B cell (primary cell): ENCODE data around the gene BBC3. TPM values are rescaled to one million over a fixed set of nuclear protein-coding genes. Genes with fewer than 3 reads are reported as not detected.
A peak's percentile ranks its signal among the peaks of the same experiment; 100 is the strongest.

Experiments used
- ATAC-seq: fragments of 200-7000 bp; cut with Tn5 transposase; one replicate; pipeline ENCODE4 v1.10.0; 2021; ENCODE audit warnings: low read depth, mild to moderate bottlenecking, moderate number of reproducible peaks, moderate library complexity
- CTCF ChIA-PET: fragments of 350-600 bp; sonication (Branson Sonifier 250); formaldehyde crosslinking; loops from one replicate; lab custom pipeline; 2021; ENCODE audit warnings: antibody characterized with exemption, inconsistent platforms; lab: Charles Lee
- POLR2A ChIA-PET: fragments of 350-600 bp; sonication (Branson Sonifier 250); formaldehyde crosslinking; loops from one replicate; lab custom pipeline; 2021; ENCODE audit warnings: antibody characterized with exemption; lab: Charles Lee
- DNase-seq: peaks from one replicate; pipeline ENCODE4 v3.0.0; 2013
- H2AFZ ChIP-seq: 2 replicates; pipeline ENCODE4 v1.6.1; 2012; ENCODE audit warnings: mild to moderate bottlenecking, low read depth, low read length; ENCODE audit not compliant: insufficient read depth, poor library complexity, severe bottlenecking
- H3K27ac ChIP-seq, 2 donors: 1 replicate in 1 of 2; 2 replicates in 1 of 2; pipeline ENCODE4 v1.5.1; 2012 to 2013; ENCODE audit warnings: low read length in 2 of 2, mild to moderate bottlenecking in 2 of 2, moderate library complexity in 1 of 2
- H3K27me3 ChIP-seq, 4 experiments: fragments of 200-600 bp in 1 of 4; sonication (generic) in 1 of 4; replicated peaks in 1 of 4; 1 replicate in 2 of 4; 2 replicates in 2 of 4; pipeline versions ENCODE4 v1.6.1 to v1.7.0; 2013 to 2016; ENCODE audit warnings: low read length in 3 of 4, mild to moderate bottlenecking in 2 of 4, mixed read lengths in 1 of 4, moderate library complexity in 1 of 4; ENCODE audit not compliant: insufficient read depth in 4 of 4, control insufficient read depth in 3 of 4; ENCODE audit errors: control extremely low read depth in 1 of 4
- H3K36me3 ChIP-seq, 2 experiments: replicated peaks in 1 of 2; 1 replicate in 1 of 2; 2 replicates in 1 of 2; pipeline versions ENCODE4 v1.6.1 to v1.7.1; 2013; ENCODE audit warnings: low read length in 1 of 2; ENCODE audit not compliant: insufficient read depth in 2 of 2, control insufficient read depth in 1 of 2; ENCODE audit errors: control extremely low read depth in 1 of 2, extremely low read depth in 1 of 2
- H3K4me1 ChIP-seq, 2 donors: fragments of 200-600 bp in 1 of 2; sonication (generic) in 1 of 2; 1 replicate in 1 of 2; 2 replicates in 1 of 2; pipeline versions ENCODE4 v1.5.1 to v1.6.1; 2013 to 2017; ENCODE audit warnings: low read length in 2 of 2; ENCODE audit not compliant: control insufficient read depth in 2 of 2, insufficient read depth in 2 of 2
- H3K4me2 ChIP-seq: replicated peaks from 2 replicates; pipeline ENCODE3; 2012; ENCODE audit warnings: mild to moderate bottlenecking, low read depth, low read length; ENCODE audit not compliant: poor library complexity, severe bottlenecking
- H3K4me3 ChIP-seq, 5 experiments: fragments of 200-600 bp in 1 of 5; sonication (generic) in 1 of 5; 1 replicate in 3 of 5; 2 replicates in 2 of 5; pipeline versions ENCODE4 v1.5.1 to v1.7.0; 2011 to 2016; ENCODE audit warnings: low read length in 4 of 5, mild to moderate bottlenecking in 4 of 5, low read depth in 2 of 5, control low read depth in 1 of 5, moderate library complexity in 1 of 5; ENCODE audit not compliant: insufficient read depth in 1 of 5; ENCODE audit errors: control extremely low read depth in 1 of 5, extremely low read depth in 1 of 5
- H3K79me2 ChIP-seq: fragments of 200-600 bp; sonication (generic); one replicate; pipeline ENCODE4 v1.6.0; 2016; ENCODE audit warnings: low read length; ENCODE audit not compliant: control insufficient read depth, insufficient read depth
- H3K9ac ChIP-seq: fragments of 200-600 bp; sonication (generic); 2 replicates; pipeline ENCODE4 v1.6.1; 2017; ENCODE audit warnings: mild to moderate bottlenecking, low read length, moderate library complexity
- H3K9me3 ChIP-seq, 3 donors: one replicate each; pipeline versions ENCODE4 v1.6.1 to v1.7.1; 2013; ENCODE audit warnings: low read length in 2 of 3; ENCODE audit not compliant: control insufficient read depth in 2 of 3, insufficient read depth in 1 of 3; ENCODE audit errors: control extremely low read depth in 1 of 3
- H4K20me1 ChIP-seq: 2 replicates; pipeline ENCODE4 v1.6.0; 2012; ENCODE audit warnings: mild to moderate bottlenecking, low read length; ENCODE audit not compliant: insufficient read depth, control insufficient read depth, poor library complexity, severe bottlenecking
- H3K27ac Mint-ChIP-seq: one replicate; pipeline ENCODE4 v1.8.0; 2021; ENCODE audit warnings: mixed read lengths
- H3K27me3 Mint-ChIP-seq: one replicate; pipeline ENCODE4 v1.8.0; 2021; ENCODE audit warnings: mixed read lengths
- H3K4me1 Mint-ChIP-seq: one replicate; pipeline ENCODE4 v1.8.0; 2021; ENCODE audit warnings: mixed read lengths
- H3K4me3 Mint-ChIP-seq: one replicate; pipeline ENCODE4 v1.8.0; 2021; ENCODE audit warnings: mixed read lengths
- H3K9me3 Mint-ChIP-seq: one replicate; pipeline ENCODE4 v1.8.0; 2022; ENCODE audit warnings: mixed read lengths; ENCODE audit not compliant: insufficient read depth
- EZH2 ChIP-seq: IDR thresholded peaks from 2 replicates; pipeline ENCODE4 v1.6.1; 2012; ENCODE audit warnings: borderline replicate concordance, low read depth, mild to moderate bottlenecking, moderate library complexity, low read length; ENCODE audit not compliant: insufficient read depth, poor library complexity, severe bottlenecking
- WGBS: methylation state at CpG from one replicate; pipeline ENCODE4 v1.1.5; 2013; ENCODE audit warnings: missing lambda C conversion rate; ENCODE audit not compliant: insufficient coverage; 5-methylcytosine and 5-hydroxymethylcytosine counted together
- intact Hi-C: fragments of 100-400 bp; cut with micrococcal nuclease; formaldehyde crosslinking; loops from one replicate; pipeline ENCODE4 v1.10.0; 2022
- polyA plus RNA-seq: library from polyadenylated mRNA; depleted of rRNA; stranded (reverse); fragments of >200 nt; gene quantifications from 2 replicates; pipeline ENCODE4 v1.2.3, GENCODE V29; 2012
- total RNA-seq, 2 donors: library from RNA; stranded (reverse); fragments of 120-200 nt in 1 of 2; gene quantifications; 1 replicate in 1 of 2; 2 replicates in 1 of 2; pipeline versions ENCODE4 v1.2.3 to v1.2.4, GENCODE V29; 2013 to 2022
- TF ChIP-seq, protein P1 (sequence below): fragments of 200-600 bp; IDR thresholded peaks from one replicate; pipeline ENCODE4 v1.8.0; 2022; ENCODE audit warnings: antibody characterized with exemption, mild to moderate bottlenecking

Gene BBC3
- total and polyA plus RNA-seq, 2 donors (not counting 1 experiment from before 2014, with no cell fraction given) = 10.2 to 17.8 TPM

DNA sequence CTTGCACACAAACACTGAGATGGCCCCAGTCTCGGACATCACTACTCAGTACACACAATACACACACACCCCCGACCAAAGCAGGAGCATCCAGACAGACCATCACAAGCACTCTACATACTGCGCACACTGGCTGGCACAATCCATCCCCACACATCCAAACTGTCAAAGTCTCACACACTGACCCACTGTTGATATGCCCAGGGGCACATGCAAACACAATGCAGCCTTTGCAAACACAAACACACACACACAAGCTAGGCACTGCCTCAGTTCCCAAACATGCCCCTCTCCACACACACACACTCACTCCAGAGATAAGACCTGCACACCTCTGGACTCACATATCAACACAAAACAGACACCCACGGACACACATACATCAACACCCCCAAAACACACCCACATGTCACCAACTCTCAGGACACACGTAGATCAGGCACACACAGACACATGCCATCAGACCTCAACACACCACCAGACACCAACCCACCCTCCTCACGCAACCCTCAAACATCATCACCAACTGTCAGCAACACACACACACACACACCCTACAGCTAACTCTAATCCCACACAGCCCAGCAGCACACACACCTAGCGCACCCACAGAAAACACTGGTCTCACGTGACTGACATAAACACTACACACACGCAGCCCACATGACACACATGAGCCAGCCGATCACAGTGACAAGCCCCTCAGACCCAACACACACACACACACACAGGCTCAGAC, 1.9 kb downstream of the BBC3 start:
- ChIA-PET CTCF (interaction anchor here (1.0 to 7.3 kb wide), 4 partner anchors 10 to 18 kb away, joined by 3 to 99 read pairs (median 6); no protein-coding TSS in a partner anchor), POLR2A (interaction anchor here (0.5 to 1.8 kb wide), 4 partner anchors 12 to 1478 kb away, joined by 3 to 7 read pairs (median 4); no protein-coding TSS in a partner anchor)
- H3K36me3 ChIP-seq = no peaks in the 10 kb centered on the region
- no peaks in the 10 kb centered on the region for H3K9me3 ChIP-seq
- H3K4me2 ChIP-seq = peak overlapping the region; percentile 100
- peaks cover 0 to 34% (median 1%) of the 10 kb centered on the region in 4 experiments for H3K27me3 ChIP-seq
- H2AFZ ChIP-seq = no peak overlapping the region
- intact Hi-C loops = loop anchor here (5.0 kb wide), 2 partner anchors 192 to 442 kb away; partner anchors contain the start of gene SLC1A5
- peak overlapping the region; percentile 27 to 95 (median 52) for H3K4me3 ChIP-seq
- Mint-ChIP-seq H3K27me3 (no peaks in the 10 kb centered on the region), H3K27ac (no peak overlapping the region), H3K4me3 (no peak overlapping the region), H3K9me3 (no peaks in the 10 kb centered on the region), H3K4me1 (peaks cover 30% of the 10 kb centered on the region)
- peak; percentile 59 for DNase-seq
- H4K20me1 ChIP-seq = peaks cover 22% of the 10 kb centered on the region
- no peak for ATAC-seq
- H3K79me2 ChIP-seq = no peaks in the 10 kb centered on the region
- WGBS = 22% methylated on average over 10 of the region's 10 CpGs
- TF ChIP-seq, protein P1, sequence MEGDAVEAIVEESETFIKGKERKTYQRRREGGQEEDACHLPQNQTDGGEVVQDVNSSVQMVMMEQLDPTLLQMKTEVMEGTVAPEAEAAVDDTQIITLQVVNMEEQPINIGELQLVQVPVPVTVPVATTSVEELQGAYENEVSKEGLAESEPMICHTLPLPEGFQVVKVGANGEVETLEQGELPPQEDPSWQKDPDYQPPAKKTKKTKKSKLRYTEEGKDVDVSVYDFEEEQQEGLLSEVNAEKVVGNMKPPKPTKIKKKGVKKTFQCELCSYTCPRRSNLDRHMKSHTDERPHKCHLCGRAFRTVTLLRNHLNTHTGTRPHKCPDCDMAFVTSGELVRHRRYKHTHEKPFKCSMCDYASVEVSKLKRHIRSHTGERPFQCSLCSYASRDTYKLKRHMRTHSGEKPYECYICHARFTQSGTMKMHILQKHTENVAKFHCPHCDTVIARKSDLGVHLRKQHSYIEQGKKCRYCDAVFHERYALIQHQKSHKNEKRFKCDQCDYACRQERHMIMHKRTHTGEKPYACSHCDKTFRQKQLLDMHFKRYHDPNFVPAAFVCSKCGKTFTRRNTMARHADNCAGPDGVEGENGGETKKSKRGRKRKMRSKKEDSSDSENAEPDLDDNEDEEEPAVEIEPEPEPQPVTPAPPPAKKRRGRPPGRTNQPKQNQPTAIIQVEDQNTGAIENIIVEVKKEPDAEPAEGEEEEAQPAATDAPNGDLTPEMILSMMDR = no peak
- no peak for TF ChIP-seq EZH2
- H3K27ac ChIP-seq = peak overlapping the region in 1 of 2 donors; percentile 52
- H3K9ac ChIP-seq = peak overlapping the region; percentile 89
- peaks cover 53 to 62% of the 10 kb centered on the region in 2 donors for H3K4me1 ChIP-seq
